ENCODE data around the gene BEST4.

DNA sequence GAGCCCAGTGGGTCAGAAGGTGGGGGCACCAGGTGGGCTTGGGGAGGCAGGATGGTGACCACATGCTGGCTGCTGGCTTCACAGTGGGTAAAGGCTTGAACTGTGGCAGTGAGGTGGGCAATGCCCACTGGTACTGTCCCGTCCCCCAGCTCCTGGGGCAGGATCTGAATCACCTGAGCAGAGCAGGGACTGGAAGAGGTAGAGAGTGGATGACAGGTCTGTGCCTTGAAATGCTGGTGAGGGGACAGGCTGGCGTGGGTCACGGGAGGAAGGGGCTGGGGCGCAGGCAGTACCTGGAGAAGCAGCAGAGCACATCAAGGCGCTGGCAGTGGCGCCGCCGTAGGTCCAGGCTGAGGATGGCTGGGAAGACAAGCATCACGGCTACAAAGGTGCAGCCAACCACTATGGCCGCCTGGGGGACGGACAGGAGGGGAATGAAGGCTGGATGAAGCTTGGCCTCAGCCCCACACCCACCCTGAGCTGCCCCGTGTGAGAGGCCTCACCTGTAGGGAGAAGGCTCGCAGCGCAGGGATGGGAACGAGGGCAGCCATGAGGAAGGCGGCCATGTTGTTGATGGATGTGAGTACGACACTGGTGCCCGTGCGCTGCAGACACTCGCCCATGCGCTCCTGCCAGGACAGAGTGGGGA is 40.2 kb upstream of the BEST4 start:
- TF ChIP-seq POLR2AphosphoS5 (IDR thresholded peaks at IDR 0.05; ENCODE audit: low read depth, low read length) (no peak), REST (IDR thresholded peaks at IDR 0.05; ENCODE audit: insufficient read depth in 1 of 2, low read depth in 2 of 2, low read length in 2 of 2) (no peak), TAF1 (IDR thresholded peaks at IDR 0.05; ENCODE audit: borderline replicate concordance, insufficient read depth, low read length) (no peak), SIN3A (IDR thresholded peaks at IDR 0.05; ENCODE audit: borderline replicate concordance, insufficient read depth, low read length) (no peak)

All from PFSK-1 (cell line).